GM19395 (cell line): ENCODE data around the gene CAP1.
"Not testable (repeated sequence)": the region's sequence is repeated elsewhere in the genome, so short reads cannot be mapped to it uniquely, and the experiment has no call there.

Experiments
- ATAC-seq: cut with Tn5 transposase; IDR thresholded peaks from one replicate; pipeline ENCODE4 v1.9.1; 2021; ENCODE audit warnings: mild to moderate bottlenecking, moderate library complexity; ENCODE audit not compliant: unreplicated experiment

Gene CAP1

GRCh38 chr1:40058097-40058452 lies 17.5 kb downstream of the CAP1 start:
- ATAC-seq: no peak

- ATAC-seq: no peak
Observed at GRCh38 chr1:40058453-40059337, 18.2 kb downstream of the CAP1 start.

DNA sequence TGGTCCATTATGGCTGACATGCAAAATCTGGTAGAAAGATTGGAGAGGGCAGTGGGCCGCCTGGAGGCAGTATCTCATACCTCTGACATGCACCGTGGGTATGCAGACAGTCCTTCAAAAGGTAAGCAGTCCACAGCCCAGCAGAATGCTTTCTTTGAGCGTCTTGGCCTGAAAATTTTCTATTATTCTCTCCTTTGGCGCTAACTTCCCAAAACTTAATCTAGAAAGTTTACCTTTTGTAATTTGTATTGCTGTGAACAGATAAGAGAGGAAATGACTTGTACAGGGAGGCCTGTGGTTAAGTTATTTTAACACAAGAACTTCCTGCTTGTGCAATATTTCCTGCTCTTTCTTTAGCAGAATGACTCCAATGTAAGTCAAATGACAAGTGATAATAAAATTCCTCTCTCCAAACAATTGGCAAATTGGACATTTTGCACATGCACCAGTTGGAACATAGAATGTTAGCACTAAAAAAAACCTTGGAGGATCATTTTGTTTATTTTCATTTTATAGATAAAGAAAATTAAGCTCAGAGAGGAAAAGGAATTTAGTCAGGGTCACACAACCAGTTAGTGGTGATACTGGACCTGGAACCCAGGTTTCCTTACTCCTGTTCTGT lies 18.9 kb downstream of the CAP1 start:
- ATAC-seq: peak; percentile 55

DNA sequence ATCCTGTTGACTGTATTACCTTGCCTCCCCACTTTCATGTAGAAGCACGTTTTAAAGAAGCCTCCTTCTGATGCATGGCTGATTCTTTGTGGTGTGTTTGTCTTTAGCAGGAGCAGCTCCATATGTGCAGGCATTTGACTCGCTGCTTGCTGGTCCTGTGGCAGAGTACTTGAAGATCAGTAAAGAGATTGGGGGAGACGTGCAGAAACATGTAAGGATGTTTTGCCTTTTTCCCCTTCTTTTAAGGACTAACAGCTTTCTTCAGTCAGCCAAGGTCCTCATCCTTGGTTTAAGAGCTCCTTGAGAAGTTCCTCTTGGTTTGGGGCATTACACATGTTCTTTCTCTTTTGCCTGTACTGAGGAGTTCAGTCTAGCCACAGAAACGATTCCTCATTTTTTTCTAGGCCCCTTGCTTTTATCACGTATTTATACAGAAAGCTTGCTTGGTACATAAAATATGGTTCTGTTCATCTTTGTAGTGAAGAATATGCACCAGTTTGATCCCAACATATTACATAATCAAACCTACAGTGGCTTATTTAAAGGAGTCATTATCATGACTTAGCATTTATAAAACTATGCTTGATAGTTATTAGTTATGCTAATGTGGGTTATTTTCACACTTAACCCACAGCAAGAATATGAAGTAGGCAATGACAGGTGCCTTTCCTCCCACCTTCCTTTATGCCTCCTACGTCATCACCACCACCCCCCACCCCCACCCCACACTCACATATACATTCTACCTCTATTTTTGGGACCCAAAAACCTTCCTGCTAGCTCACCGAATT lies 19.6 kb downstream of the CAP1 start:
- no peak for ATAC-seq

GRCh38 chr1:40064797-40065499 lies 24.4 kb downstream of the CAP1 start:
- peak; percentile 92 for ATAC-seq

- no peak for ATAC-seq
Observed at GRCh38 chr1:40067023-40067422, 26.5 kb downstream of the CAP1 start.

GRCh38 chr1:40067851-40068250 lies 27.3 kb downstream of the CAP1 start:
- ATAC-seq: no peak

GRCh38 chr1:40072142-40072541 lies 31.6 kb downstream of the CAP1 start:
- ATAC-seq: no peak

GRCh38 chr1:40073062-40073461 lies 32.5 kb downstream of the CAP1 start:
- ATAC-seq: no peak

DNA sequence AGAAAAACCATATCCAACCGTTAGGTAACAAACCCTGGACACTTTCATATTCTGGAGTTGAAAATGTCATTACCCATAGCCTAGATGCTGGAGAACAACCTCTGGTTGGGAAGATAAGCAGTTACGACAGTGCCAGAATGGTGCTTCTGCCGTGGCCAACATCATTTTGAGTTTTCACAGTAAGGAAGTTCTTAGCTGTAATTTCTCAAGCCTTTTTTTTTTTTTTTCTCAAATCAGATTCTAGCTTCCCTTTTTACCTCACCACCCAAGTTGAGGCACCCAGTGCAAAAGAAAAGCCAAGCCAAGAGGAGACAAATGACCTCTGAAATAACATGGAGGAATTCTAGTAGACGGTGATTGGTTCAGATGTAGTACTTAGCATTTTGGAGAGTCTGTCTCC lies 34.7 kb downstream of the CAP1 start:
- no peak for ATAC-seq

- no peak for ATAC-seq
Observed at GRCh38 chr1:40076895-40077312, 36.4 kb downstream of the CAP1 start.

- ATAC-seq: no peak
Observed at GRCh38 chr1:40078512-40079333, 38.2 kb downstream of the CAP1 start.

GRCh38 chr1:40079774-40080400 lies 39.4 kb downstream of the CAP1 start:
- no peak for ATAC-seq

- ATAC-seq: no peak
Observed at GRCh38 chr1:40081871-40082270, 41.3 kb downstream of the CAP1 start.

- not testable (repeated sequence) for ATAC-seq
Observed at GRCh38 chr1:40084750-40085149, 44.2 kb downstream of the CAP1 start.

DNA sequence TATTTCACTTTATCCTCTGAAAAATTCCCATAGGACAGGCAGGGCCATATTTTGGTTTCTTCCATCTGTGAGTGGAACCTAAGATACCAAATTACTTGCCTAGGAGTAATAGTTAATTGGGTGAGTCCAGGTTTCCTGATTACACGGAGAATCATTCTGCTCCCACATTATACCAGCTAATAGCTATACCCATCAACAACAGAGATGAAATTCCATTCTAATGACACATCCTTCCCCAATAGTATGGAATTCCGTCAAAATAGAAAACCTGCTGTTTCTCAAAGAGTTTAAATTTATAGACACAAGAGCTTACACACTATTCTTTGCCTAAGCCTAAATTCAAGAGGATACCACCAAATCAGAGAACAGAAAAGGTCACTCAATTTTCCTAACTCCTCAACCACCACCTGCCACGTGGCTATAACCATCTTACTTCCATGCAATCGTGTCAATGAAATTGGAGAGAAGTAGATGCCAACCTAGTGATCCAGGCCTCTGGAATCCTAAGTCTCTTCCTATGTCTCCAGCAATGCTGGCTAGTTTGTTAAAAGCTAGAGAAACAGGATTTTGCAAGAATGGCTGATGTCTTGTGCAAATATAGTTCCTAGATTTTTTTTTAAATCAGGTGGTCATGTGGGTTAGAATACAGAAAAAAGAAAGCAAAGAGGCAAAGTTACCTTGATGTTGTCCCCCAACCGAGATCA lies 50.3 kb downstream of the CAP1 start:
- ATAC-seq: no peak

GRCh38 chr1:40092241-40092640 lies 51.7 kb downstream of the CAP1 start:
- no peak for ATAC-seq

DNA sequence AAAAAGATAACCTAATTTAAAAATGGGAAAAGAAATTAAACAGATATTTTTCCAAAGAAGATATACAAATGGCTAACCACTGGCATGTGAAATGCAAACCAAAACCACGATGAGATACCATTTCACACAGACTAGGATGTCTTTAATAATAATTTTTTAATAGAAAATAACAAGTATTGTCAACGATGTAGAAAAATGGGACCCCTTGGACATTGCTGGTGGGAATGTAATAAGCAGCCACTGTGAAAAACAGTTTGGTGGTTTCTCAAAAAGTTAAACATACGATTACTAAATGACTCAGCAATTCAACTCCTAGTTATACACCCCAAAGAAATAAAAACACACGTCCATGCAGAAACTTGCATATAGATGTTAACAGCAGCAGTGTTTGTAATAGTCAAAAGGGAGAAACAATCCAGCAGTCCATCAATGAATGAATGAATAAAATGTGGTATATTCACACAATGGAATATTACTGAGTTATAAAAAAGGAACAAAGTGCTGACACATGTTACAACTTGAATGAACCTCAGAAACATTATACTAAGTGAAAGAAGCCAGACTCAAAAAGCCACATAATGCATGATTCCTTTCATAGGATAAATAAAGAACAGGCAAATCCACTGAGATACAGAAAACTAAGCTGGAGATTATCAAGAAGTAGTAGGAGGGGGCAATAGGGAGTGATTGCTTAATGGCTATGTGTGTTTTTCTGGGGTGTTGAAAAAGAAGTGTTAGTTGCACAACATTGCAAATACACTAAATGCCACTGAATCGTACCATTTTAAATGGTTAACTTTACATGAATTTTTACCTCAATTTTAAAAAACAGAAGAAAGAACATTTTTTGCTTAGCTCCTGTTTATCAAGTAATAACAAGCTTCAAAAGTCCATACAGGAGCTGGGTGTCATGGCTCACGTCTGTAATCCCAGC lies 52.4 kb downstream of the CAP1 start:
- ATAC-seq: no peak
